Measurements from ENCODE around the gene TNFSF13. TPM values are rescaled to one million over a fixed set of nuclear protein-coding genes. Genes with fewer than 3 reads are reported as not detected.
A peak's percentile ranks its signal among the peaks of the same experiment; 100 is the strongest.
"Not testable (repeated sequence)": the region's sequence is repeated elsewhere in the genome, so short reads cannot be mapped to it uniquely, and the experiment has no call there.

Gene TNFSF13
- total RNA-seq, 1 experiment from 2014 or later: 1.3 TPM

- H3K27ac ChIP-seq: peak within 1 kb of the TSS; percentile 98
- DNase-seq (ENCODE audit: low read depth in 1 of 2, low spot score in 2 of 2): peak; percentile 97 to 98
- H3K27me3 ChIP-seq (replicated peaks): no peaks in the 10 kb centered on the region
- no peaks in the 10 kb centered on the region for H3K9me3 ChIP-seq (replicated peaks)
- peaks cover 57% of the 10 kb centered on the region for H3K36me3 ChIP-seq
- H3K4me1 ChIP-seq (replicated peaks): peaks cover 33% of the 10 kb centered on the region
- peak within 1 kb of the TSS; percentile 60 for H3K4me3 ChIP-seq
Observed at GRCh38 chr17:7583253-7584109, 24.9 kb downstream of the TNFSF13 start, which contains the start of gene MPDU1. TSS of gene MPDU1 (plus strand) at chr17:7583852. CDS start at chr17:7583863, 11 bp downstream.

- Histone ChIP-seq H3K36me3 (peaks cover 64% of the 10 kb centered on the region), H3K27me3 (replicated peaks) (no peaks in the 10 kb centered on the region), H3K4me1 (replicated peaks) (peaks cover 30% of the 10 kb centered on the region), H3K27ac (no peak overlapping the region), H3K4me3 (no peak overlapping the region), H3K9me3 (replicated peaks) (no peaks in the 10 kb centered on the region)
- DNase-seq (ENCODE audit: low read depth in 1 of 2, low spot score in 2 of 2): no peak
Observed at GRCh38 chr17:7586673-7587419, 28.3 kb downstream of the TNFSF13 start.

DNA sequence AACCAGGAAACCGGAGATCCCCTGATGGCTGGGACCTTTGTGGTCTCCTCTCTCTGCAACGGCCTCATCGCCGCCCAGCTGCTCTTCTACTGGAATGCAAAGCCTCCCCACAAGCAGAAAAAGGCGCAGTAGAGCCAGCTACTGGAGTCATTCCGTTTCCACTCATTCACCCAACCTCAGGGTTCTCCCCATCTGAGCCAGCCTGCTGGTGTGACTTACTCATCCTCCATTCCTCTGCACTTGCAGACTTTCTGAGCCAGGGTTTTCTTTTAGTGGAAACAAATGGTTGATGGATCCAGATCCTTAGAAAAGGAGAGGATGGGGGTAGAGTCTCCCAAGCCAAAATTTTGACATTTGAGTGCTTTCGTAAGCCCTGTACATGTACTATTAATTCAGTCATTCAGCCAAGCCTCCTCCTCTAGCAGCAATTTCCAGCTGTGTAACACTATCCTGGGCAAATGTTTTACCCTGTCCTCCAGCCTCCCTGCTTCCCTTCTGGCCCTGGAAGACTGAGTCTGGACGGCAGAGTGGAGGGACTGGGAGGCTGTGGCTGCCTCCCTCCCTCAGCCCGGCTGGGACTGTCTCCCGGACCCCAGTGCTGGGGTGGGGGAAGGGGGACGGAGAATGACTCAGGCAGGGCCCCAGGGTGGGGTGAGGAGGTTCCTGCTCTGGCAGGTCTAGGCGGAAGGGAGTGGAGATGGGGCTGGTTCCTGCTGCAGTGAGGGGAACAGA lies 29.0 kb downstream of the TNFSF13 start:
- peaks cover 28% of the 10 kb centered on the region for H3K4me1 ChIP-seq (replicated peaks)
- no peak for DNase-seq (ENCODE audit: low read depth in 1 of 2, low spot score in 2 of 2)
- peaks cover 65% of the 10 kb centered on the region for H3K36me3 ChIP-seq
- H3K4me3 ChIP-seq: no peak overlapping the region
- no peaks in the 10 kb centered on the region for H3K27me3 ChIP-seq (replicated peaks)
- no peak overlapping the region for H3K27ac ChIP-seq
- no peaks in the 10 kb centered on the region for H3K9me3 ChIP-seq (replicated peaks)

DNA sequence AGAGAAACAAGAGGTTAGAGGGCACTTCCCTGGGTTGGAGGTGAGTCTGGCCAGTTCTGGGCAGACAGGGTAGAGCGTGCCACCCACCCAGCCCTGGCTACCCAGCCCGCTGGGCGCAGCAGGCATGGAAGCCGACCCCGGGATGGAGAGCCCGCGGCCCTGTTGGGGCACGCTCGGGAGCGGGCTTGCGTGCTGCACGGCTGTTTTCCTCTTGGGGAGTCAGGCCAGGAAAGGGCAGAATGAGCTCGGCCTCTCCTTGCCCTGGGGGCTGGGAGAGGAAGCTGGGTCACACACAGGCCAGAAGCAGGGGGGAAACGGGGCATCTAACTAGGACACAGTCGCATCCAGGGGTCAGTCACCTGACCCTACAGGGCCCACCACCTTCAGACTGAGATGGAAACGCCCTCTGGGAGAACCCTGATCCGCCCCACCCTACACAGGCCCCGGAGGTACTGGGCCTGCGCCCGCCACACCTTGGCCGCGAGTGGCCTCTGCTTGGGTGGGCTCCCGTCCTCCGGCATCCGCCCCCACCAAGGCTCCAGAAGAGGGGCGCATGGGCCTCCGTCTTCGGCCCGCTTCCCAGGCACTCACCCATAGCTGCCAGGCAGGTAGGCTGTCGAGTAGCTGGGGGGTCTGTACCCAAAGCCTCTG lies 30.1 kb downstream of the TNFSF13 start:
- H3K36me3 ChIP-seq: peaks cover 69% of the 10 kb centered on the region
- no peak for DNase-seq (ENCODE audit: low read depth in 1 of 2, low spot score in 2 of 2)
- no peak overlapping the region for H3K27ac ChIP-seq
- no peaks in the 10 kb centered on the region for H3K27me3 ChIP-seq (replicated peaks)
- H3K4me3 ChIP-seq: no peak overlapping the region
- H3K9me3 ChIP-seq (replicated peaks): no peaks in the 10 kb centered on the region
- H3K4me1 ChIP-seq (replicated peaks): peaks cover 19% of the 10 kb centered on the region

GRCh38 chr17:7589204-7589868 lies 30.8 kb downstream of the TNFSF13 start:
- peaks cover 76% of the 10 kb centered on the region for H3K36me3 ChIP-seq
- H3K27me3 ChIP-seq (replicated peaks): no peaks in the 10 kb centered on the region
- DNase-seq (ENCODE audit: low read depth in 1 of 2, low spot score in 2 of 2): no peak
- H3K9me3 ChIP-seq (replicated peaks): no peaks in the 10 kb centered on the region
- no peak overlapping the region for H3K27ac ChIP-seq
- H3K4me3 ChIP-seq: no peak overlapping the region
- peaks cover 19% of the 10 kb centered on the region for H3K4me1 ChIP-seq (replicated peaks)

DNA sequence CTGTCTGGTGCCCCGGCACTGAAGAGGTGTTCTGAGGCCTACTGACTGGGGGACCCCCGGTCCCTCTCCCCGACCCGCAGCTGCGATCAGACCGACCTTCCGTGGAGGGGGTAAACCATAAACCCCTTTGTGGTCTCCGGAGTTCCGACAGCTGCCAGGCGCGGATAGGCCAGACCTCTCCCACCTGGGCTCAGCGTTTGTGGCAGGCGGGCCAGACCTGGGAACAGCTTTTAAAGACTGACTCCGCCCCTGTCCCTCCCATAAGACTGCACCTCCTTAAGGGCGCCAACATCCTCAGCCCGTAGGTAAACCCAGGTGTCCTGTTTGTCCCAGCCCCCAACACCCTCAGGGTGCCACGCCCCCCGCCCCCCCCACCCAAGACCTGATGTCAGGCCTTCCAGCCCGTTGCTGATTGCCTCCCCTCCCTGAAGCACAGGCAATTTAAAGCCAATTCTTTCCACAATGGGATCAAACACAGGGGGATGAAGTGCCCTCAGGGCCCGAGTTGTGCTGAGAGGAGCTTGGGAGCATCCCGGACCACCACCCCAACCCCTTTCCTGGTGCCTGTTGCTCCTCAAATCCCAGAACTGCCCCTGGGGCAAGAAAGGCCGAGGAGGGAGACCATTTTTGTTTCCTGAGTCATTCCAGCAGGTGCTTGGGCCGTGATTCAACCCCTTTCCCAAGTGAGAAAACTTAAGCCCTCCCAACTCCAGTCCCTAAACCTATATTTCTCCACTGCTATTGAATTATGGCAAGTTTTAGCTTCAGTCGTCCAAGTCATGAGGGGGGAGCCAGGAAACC lies 31.5 kb downstream of the TNFSF13 start, which contains the start of gene SOX15:
Gene SOX15, minus strand, starts transcription at position 204 of the 801 bp plus-strand sequence. CDS start 418 bp downstream, outside the sequence.
- peaks cover 12% of the 10 kb centered on the region for H3K4me1 ChIP-seq (replicated peaks)
- H3K27me3 ChIP-seq (replicated peaks): no peaks in the 10 kb centered on the region
- no peak for DNase-seq (ENCODE audit: low read depth in 1 of 2, low spot score in 2 of 2)
- H3K36me3 ChIP-seq: peaks cover 83% of the 10 kb centered on the region
- no peaks in the 10 kb centered on the region for H3K9me3 ChIP-seq (replicated peaks)
- H3K27ac ChIP-seq: no peak within 1 kb of the TSS
- H3K4me3 ChIP-seq: no peak within 1 kb of the TSS

DNA sequence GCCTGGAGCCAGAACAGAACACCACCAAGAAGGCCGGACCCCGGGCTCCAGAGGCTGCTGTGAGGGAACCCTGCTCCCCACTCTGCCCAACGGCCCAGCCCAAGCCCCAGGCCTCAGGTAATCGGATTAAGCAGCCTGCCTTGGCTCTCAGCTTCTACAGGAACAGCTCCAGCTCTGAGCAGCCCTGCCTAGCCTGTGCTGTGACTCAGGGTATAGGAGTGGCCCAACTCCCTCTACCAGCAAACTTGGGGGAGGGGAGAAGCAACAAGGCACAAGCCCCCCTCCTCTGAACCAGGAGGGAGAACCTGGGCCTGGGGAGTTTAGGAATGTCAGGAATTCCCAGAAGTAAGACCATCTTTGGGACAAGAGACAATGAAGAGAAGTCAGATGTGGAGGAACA lies 32.2 kb downstream of the TNFSF13 start:
- no peak overlapping the region for H3K4me3 ChIP-seq
- no peak for DNase-seq (ENCODE audit: low read depth in 1 of 2, low spot score in 2 of 2)
- peaks cover 10% of the 10 kb centered on the region for H3K4me1 ChIP-seq (replicated peaks)
- no peak overlapping the region for H3K27ac ChIP-seq
- H3K36me3 ChIP-seq: peaks cover 87% of the 10 kb centered on the region
- no peaks in the 10 kb centered on the region for H3K27me3 ChIP-seq (replicated peaks)
- no peaks in the 10 kb centered on the region for H3K9me3 ChIP-seq (replicated peaks)

DNA sequence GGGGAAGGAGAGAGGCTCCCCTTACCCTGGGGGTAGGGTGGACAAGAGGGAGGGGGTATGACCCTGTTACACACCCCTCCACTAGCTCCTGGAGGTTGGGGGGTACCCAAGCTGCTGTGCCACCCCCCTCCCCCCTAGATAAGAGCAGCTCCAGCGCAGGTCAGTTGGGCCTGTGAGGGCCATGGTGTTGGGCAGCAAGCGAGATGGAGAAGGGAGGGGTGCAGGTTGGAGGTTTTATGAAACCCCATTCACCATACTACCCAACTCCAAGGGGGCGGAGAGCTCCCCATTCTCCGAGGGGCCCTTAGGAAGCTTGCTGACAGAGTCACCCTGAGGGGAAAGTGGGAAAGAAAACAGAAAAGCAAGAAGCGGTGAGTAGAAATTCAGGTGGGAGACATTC lies 33.0 kb downstream of the TNFSF13 start:
- Histone ChIP-seq H3K4me1 (replicated peaks) (peaks cover 10% of the 10 kb centered on the region), H3K27me3 (replicated peaks) (no peaks in the 10 kb centered on the region), H3K4me3 (no peak overlapping the region), H3K9me3 (replicated peaks) (no peaks in the 10 kb centered on the region), H3K27ac (no peak overlapping the region), H3K36me3 (peaks cover 91% of the 10 kb centered on the region)
- no peak for DNase-seq (ENCODE audit: low read depth in 1 of 2, low spot score in 2 of 2)

DNA sequence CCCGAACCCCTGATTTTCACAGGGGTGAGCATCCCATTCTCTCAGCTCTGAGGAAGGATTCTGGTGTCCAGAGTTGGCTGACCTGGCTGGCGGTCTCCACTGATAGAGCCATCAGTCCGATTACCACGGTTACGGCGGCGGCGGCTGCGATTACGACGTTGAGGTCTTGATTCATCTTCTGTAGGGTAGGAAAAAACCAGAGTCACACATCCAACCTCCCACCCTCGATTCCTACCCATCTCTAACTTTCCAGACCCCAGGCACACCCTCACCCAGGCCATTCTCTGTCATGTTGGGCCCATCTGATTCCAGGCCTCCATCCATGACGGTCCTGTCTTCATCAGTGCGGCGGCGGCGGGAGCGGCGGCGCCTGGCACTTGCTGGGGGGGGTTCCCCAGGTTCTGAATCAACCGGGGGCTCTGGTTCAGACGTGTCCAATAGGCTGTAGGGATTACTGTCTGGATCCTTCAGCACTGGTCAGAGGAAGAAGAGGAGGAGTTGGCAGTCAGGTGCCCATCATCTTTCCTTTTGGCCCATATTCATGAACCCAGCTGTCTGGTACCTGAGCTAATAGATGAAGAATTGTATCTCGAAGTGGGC lies 34.0 kb downstream of the TNFSF13 start:
- H3K27me3 ChIP-seq (replicated peaks): no peaks in the 10 kb centered on the region
- no peak overlapping the region for H3K4me3 ChIP-seq
- peaks cover 10% of the 10 kb centered on the region for H3K4me1 ChIP-seq (replicated peaks)
- DNase-seq (ENCODE audit: low read depth in 1 of 2, low spot score in 2 of 2): no peak
- H3K9me3 ChIP-seq (replicated peaks): no peaks in the 10 kb centered on the region
- H3K27ac ChIP-seq: no peak overlapping the region
- peaks cover 95% of the 10 kb centered on the region for H3K36me3 ChIP-seq

- no peak for DNase-seq (ENCODE audit: low read depth in 1 of 2, low spot score in 2 of 2)
- Histone ChIP-seq H3K9me3 (replicated peaks) (no peaks in the 10 kb centered on the region), H3K4me3 (no peak overlapping the region), H3K4me1 (replicated peaks) (peaks cover 10% of the 10 kb centered on the region), H3K36me3 (peaks cover 93% of the 10 kb centered on the region), H3K27me3 (replicated peaks) (no peaks in the 10 kb centered on the region), H3K27ac (no peak overlapping the region)
Observed at GRCh38 chr17:7593296-7593695, 34.7 kb downstream of the TNFSF13 start.

DNA sequence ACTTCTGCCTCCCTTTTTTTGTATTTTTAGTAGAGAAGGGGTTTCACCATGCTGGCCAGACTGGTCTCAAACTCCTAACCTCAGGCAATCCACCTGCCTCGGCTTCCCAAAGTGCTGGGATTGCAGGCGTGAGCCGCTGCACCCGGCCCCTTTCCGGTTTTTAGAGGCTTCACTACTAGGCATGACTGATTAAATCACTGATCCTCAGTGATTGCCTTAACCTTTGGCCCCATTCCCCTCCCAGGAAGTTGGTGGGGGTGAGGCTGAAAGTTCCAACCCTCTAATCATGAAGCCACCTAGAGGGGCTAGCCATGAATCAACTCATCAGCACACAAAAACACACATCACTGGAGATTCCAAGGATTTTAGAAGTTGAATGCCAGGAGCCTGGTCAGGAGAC lies 39.0 kb downstream of the TNFSF13 start:
- H3K36me3 ChIP-seq: peaks cover 87% of the 10 kb centered on the region
- not testable (repeated sequence) for H3K4me3 ChIP-seq; H3K4me1 ChIP-seq (replicated peaks); H3K27ac ChIP-seq; H3K9me3 ChIP-seq (replicated peaks); DNase-seq (ENCODE audit: low read depth in 1 of 2, low spot score in 2 of 2); H3K27me3 ChIP-seq (replicated peaks)

DNA sequence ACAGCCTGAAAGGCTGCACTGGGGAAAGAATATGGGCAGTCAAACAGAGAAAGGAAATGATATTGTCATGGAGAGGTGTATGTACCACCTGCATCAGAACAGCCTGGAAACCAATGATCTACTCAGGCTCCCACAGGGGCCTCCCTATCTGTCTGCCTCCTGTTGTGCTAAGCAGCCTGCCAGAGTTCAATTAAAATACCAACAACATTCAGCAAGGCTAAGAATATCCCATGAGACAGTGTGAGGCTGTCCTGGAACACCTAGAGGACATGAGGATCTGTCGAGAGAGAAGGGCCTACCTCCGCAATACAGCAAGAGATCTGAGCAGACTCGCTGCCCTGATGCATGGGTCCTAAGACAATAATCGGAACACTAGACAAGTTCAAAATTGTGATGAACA lies 47.7 kb downstream of the TNFSF13 start:
- H3K4me1 ChIP-seq (replicated peaks): no peaks in the 10 kb centered on the region
- H3K27me3 ChIP-seq (replicated peaks): no peaks in the 10 kb centered on the region
- no peak overlapping the region for H3K4me3 ChIP-seq
- H3K9me3 ChIP-seq (replicated peaks): no peaks in the 10 kb centered on the region
- H3K36me3 ChIP-seq: peaks cover 47% of the 10 kb centered on the region
- no peak for DNase-seq (ENCODE audit: low read depth in 1 of 2, low spot score in 2 of 2)
- no peak overlapping the region for H3K27ac ChIP-seq

Data from SJSA1 (cell line).